ENCODE measurements around the gene C16orf95. TPM values are rescaled to one million over a fixed set of nuclear protein-coding genes. Genes with fewer than 3 reads are reported as not detected.
"Not testable (repeated sequence)": the region's sequence is repeated elsewhere in the genome, so short reads cannot be mapped to it uniquely, and the experiment has no call there.

The C16orf95 gene
- total RNA-seq, 1 donor from 2014 or later = 6.8 TPM

DNA sequence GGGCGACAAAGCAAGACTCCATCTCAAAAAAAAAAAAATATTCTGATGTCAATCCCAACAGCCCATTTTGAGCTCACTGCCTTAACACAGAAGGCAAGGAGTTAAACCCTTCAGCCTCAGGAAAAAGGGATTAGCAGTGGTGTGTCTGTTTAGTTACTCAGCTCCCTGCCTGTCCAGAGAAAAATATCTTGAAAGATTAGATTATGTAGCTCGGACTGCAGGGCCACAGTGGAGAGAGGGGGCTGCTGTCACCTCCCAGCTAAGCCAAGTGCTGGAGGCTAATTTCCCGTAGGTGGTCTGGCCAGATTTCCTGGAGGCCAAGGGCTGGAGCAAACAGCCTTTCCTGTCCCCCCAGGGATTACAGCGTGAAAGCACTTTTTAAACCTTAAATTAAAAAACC is 50.3 kb downstream of the C16orf95 start:
- no peak for DNase-seq (ENCODE audit: low read depth, low spot score)
- peaks cover 2% of the 10 kb centered on the region for H3K36me3 Mint-ChIP-seq (ENCODE audit: low read depth)
- peaks cover 9% of the 10 kb centered on the region for H3K4me1 Mint-ChIP-seq
- no peaks in the 10 kb centered on the region for H3K9me3 Mint-ChIP-seq
- H3K27ac Mint-ChIP-seq (ENCODE audit: unreplicated experiment) = no peak overlapping the region
- no peaks in the 10 kb centered on the region for H3K27me3 Mint-ChIP-seq (ENCODE audit: low read depth)
- no peak overlapping the region for H3K4me3 Mint-ChIP-seq
- TF ChIP-seq, protein P1, sequence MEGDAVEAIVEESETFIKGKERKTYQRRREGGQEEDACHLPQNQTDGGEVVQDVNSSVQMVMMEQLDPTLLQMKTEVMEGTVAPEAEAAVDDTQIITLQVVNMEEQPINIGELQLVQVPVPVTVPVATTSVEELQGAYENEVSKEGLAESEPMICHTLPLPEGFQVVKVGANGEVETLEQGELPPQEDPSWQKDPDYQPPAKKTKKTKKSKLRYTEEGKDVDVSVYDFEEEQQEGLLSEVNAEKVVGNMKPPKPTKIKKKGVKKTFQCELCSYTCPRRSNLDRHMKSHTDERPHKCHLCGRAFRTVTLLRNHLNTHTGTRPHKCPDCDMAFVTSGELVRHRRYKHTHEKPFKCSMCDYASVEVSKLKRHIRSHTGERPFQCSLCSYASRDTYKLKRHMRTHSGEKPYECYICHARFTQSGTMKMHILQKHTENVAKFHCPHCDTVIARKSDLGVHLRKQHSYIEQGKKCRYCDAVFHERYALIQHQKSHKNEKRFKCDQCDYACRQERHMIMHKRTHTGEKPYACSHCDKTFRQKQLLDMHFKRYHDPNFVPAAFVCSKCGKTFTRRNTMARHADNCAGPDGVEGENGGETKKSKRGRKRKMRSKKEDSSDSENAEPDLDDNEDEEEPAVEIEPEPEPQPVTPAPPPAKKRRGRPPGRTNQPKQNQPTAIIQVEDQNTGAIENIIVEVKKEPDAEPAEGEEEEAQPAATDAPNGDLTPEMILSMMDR (conservative IDR thresholded peaks at IDR 0.05) = no peak

- H3K36me3 Mint-ChIP-seq (ENCODE audit: low read depth) = peaks cover 2% of the 10 kb centered on the region
- no peak overlapping the region for H3K4me3 Mint-ChIP-seq
- peaks cover 6% of the 10 kb centered on the region for H3K9me3 Mint-ChIP-seq
- no peak overlapping the region for H3K27ac Mint-ChIP-seq (ENCODE audit: unreplicated experiment)
- H3K4me1 Mint-ChIP-seq = peaks cover 16% of the 10 kb centered on the region
- no peaks in the 10 kb centered on the region for H3K27me3 Mint-ChIP-seq (ENCODE audit: low read depth)
- no peak for DNase-seq (ENCODE audit: low read depth, low spot score)
- TF ChIP-seq, protein P1 (conservative IDR thresholded peaks at IDR 0.05) = no peak
These were observed 51.9 kb downstream of the C16orf95 start for GRCh38 chr16:87265261-87265660.

DNA sequence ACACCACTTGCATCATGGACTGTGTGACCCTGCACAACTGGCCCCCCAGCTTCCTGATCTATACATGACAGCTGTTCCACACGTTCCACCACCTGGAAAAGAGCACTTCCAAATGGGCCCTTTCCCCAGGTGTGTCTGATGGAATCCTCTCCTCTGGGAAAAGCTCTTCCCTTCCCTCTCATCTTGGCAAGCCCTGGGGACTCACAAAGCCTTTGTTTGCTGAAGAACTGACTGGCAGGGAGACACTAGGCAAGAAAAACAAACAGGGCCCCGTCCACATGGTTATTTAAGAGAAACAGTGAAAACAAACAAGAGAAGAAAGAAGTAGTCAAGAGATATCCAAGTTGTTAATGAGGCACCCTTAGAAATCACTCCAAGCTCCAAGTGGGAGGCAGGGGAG is 52.6 kb downstream of the C16orf95 start:
- no peaks in the 10 kb centered on the region for H3K27me3 Mint-ChIP-seq (ENCODE audit: low read depth)
- H3K36me3 Mint-ChIP-seq (ENCODE audit: low read depth) = peaks cover 2% of the 10 kb centered on the region
- TF ChIP-seq, protein P1 (conservative IDR thresholded peaks at IDR 0.05) = no peak
- no peak overlapping the region for H3K4me3 Mint-ChIP-seq
- peaks cover 6% of the 10 kb centered on the region for H3K9me3 Mint-ChIP-seq
- H3K27ac Mint-ChIP-seq (ENCODE audit: unreplicated experiment) = no peak overlapping the region
- DNase-seq (ENCODE audit: low read depth, low spot score) = no peak
- H3K4me1 Mint-ChIP-seq = peaks cover 18% of the 10 kb centered on the region

DNA sequence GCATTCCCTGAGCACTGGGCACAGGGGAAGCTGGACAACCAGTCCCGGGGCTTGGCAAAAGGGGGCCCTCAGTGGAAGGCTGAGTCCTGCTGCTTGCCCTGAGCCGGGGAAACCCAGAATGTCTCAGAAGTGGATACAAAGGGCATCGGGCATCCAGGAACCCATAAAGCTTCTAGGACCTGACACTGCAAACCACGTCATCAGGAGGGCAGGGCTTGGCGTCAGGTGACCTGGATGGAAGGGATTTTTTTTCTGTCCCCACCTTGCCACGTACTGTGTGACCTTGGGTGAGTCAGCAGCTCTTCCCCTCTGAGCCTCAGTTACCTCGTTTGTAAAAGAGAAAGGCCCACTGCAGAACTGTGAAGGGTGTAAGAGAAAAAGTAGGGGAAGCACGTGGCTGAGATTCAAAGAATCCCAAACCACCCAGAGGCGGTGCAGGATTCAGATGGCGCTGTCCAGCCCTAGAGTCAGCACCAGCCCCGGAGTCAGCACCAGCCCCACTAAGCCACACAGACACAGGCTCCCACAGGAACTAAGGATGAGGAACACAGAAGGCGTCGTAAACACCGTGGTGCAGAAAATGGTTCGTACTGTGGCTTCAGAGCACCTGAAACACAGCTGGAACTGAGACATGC is 53.7 kb downstream of the C16orf95 start:
- TF ChIP-seq, protein P1 (conservative IDR thresholded peaks at IDR 0.05) = no peak
- Mint-ChIP-seq H3K4me3 (no peak overlapping the region), H3K36me3 (ENCODE audit: low read depth) (peaks cover 2% of the 10 kb centered on the region), H3K27ac (ENCODE audit: unreplicated experiment) (no peak overlapping the region), H3K4me1 (peaks cover 18% of the 10 kb centered on the region), H3K9me3 (peaks cover 6% of the 10 kb centered on the region), H3K27me3 (ENCODE audit: low read depth) (no peaks in the 10 kb centered on the region)
- no peak for DNase-seq (ENCODE audit: low read depth, low spot score)

GRCh38 chr16:87259431-87259830 is 57.8 kb downstream of the C16orf95 start:
- Mint-ChIP-seq H3K27ac (ENCODE audit: unreplicated experiment) (no peak overlapping the region), H3K4me3 (no peak overlapping the region), H3K27me3 (ENCODE audit: low read depth) (no peaks in the 10 kb centered on the region), H3K9me3 (peaks cover 6% of the 10 kb centered on the region), H3K4me1 (peaks cover 9% of the 10 kb centered on the region), H3K36me3 (ENCODE audit: low read depth) (no peaks in the 10 kb centered on the region)
- no peak for DNase-seq (ENCODE audit: low read depth, low spot score)
- TF ChIP-seq, protein P1 (conservative IDR thresholded peaks at IDR 0.05) = no peak

DNA sequence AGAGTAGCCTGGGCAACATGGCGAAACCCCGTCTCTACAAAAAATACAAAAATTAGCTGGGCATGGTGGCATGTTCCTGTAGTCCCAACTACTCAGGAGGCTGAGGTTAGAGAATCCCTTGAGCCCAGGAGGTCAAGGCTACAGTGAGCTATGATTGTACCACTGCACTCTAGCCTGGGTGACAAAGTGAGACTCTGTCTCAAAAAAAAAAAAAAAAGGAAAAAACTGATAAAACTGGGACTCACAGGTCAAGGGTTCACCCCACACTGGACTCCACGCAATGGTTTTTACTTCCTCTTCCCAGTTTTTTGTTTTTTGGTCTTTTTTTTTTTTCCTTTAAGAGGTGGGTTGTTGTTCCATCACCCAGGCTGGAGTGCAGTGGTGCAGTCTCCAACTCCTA is 58.5 kb downstream of the C16orf95 start:
- not testable (repeated sequence) for H3K9me3 Mint-ChIP-seq; DNase-seq (ENCODE audit: low read depth, low spot score); H3K27me3 Mint-ChIP-seq (ENCODE audit: low read depth); H3K4me3 Mint-ChIP-seq; H3K27ac Mint-ChIP-seq (ENCODE audit: unreplicated experiment); H3K36me3 Mint-ChIP-seq (ENCODE audit: low read depth)
- peaks cover 15% of the 10 kb centered on the region for H3K4me1 Mint-ChIP-seq
